Thymus (tissue), 11 donors: ENCODE measurements around the gene PTPRH. TPM values are rescaled to one million over a fixed set of nuclear protein-coding genes. Genes with fewer than 3 reads are reported as not detected.

Experiments
- DNase-seq, 9 donors: peaks; one replicate each; pipeline ENCODE4 v3.0.0-alpha.2; 2013; ENCODE audit warnings: low spot score in 9 of 9, low read depth in 6 of 9, missing footprints in 1 of 9
- H3K27ac ChIP-seq, 2 donors: one replicate each; pipeline ENCODE4 v1.5.1; 2013; ENCODE audit warnings: control low read depth in 1 of 2, low read depth in 1 of 2, low read length in 1 of 2, mild to moderate bottlenecking in 1 of 2, moderate library complexity in 1 of 2
- H3K27me3 ChIP-seq, 2 donors: one replicate each; pipeline ENCODE4 v1.5.1; 2013; ENCODE audit warnings: low read length in 1 of 2; ENCODE audit not compliant: control insufficient read depth in 2 of 2, insufficient read depth in 1 of 2
- H3K36me3 ChIP-seq, 2 donors: one replicate each; pipeline ENCODE4 v1.5.1; 2013; ENCODE audit warnings: low read length in 1 of 2, mild to moderate bottlenecking in 1 of 2, moderate library complexity in 1 of 2; ENCODE audit not compliant: control insufficient read depth in 2 of 2, insufficient read depth in 2 of 2
- H3K4me1 ChIP-seq, 2 donors: one replicate each; pipeline ENCODE4 v1.5.1; 2013; ENCODE audit warnings: low read length in 2 of 2; ENCODE audit not compliant: control insufficient read depth in 2 of 2, insufficient read depth in 2 of 2
- H3K4me3 ChIP-seq, 2 donors: one replicate each; pipeline ENCODE4 v1.5.1; 2013; ENCODE audit warnings: low read length in 2 of 2, control low read depth in 1 of 2, mild to moderate bottlenecking in 1 of 2
- H3K9me3 ChIP-seq, 2 donors: one replicate each; pipeline ENCODE4 v1.5.1; 2013; ENCODE audit warnings: low read length in 1 of 2, mild to moderate bottlenecking in 1 of 2; ENCODE audit not compliant: control insufficient read depth in 2 of 2, insufficient read depth in 1 of 2
- WGBS: extraction: QIAGEN DNeasy Blood & Tissue Kit; methylation state at CpG from one replicate; pipeline ENCODE4 v1.1.7; 2013; 5-methylcytosine and 5-hydroxymethylcytosine counted together
- polyA plus RNA-seq: library from polyadenylated mRNA; stranded (reverse); fragments of 200-250 nt; gene quantifications from one replicate; pipeline ENCODE4 v1.2.3, GENCODE V29; 2013
- total RNA-seq: library from RNA; stranded (reverse); fragments of 120-200 nt; gene quantifications from one replicate; pipeline ENCODE4 v1.2.4, GENCODE V29; 2013
- donor health status: healthy.

The PTPRH gene
- total and polyA plus RNA-seq, 2 donors, result 0.14 to 0.28 TPM

DNA sequence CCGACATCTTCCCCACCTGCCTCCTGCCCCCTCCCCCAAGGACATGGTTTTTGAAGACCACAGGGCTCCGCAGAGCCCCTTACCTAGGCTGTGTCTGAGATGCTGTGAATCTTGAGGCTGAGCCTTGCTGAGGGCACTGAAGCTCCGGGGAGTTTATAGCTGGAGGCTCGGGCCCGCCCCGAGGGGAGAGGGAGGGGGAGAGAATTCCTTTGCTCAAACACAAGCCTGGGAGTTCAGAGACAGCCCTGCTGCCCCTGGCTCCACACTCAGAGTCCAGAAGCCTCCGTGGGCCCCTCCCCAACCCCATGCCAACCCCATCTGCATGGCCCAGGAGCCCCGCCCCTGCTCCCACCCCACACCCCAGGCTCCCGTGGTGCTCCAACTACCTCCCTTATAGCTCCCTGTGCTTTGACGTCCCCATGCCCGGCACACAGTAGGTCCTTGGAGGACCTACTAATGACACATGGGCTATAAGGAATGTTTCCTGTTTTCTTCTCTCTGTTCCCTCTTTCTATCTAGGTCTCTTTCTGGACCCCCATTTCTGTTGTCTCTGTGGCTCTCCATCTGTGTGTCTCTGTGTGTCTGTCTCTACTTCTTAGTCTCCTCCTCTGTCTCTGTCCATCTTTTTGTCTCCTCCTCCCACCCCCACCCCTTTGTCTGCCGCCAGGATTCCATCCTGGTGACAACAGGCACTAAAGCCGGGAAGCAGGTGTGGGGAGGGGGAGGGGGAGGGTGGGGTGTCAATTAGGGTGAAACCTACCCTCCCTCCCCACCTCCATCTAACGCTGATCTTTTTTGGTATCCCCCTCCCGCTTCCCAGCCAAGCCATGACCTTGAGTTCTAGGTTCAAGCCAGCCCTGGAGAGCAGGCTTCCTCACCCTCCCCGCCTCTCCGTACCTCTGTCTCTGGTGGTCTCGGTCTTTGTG lies 60.0 kb downstream of the PTPRH start, which contains the start of gene TNNT1:
Gene TNNT1, minus strand, starts transcription at position 129 of the 926 bp plus-strand sequence. CDS start 2,049 bp downstream, outside the sequence.
- Histone ChIP-seq H3K9me3 (peaks cover 3 to 7% of the 10 kb centered on the region in 2 donors), H3K27me3 (peaks cover 34 to 58% of the 10 kb centered on the region in 2 donors), H3K36me3 (no peaks in the 10 kb centered on the region), H3K27ac (no peak within 1 kb of the TSS), H3K4me3 (no peak within 1 kb of the TSS), H3K4me1 (peaks cover 0 to 3% of the 10 kb centered on the region in 2 donors)
- DNase-seq, result no peak
- 36% methylated on average over 18 of the region's 18 CpGs for WGBS

DNA sequence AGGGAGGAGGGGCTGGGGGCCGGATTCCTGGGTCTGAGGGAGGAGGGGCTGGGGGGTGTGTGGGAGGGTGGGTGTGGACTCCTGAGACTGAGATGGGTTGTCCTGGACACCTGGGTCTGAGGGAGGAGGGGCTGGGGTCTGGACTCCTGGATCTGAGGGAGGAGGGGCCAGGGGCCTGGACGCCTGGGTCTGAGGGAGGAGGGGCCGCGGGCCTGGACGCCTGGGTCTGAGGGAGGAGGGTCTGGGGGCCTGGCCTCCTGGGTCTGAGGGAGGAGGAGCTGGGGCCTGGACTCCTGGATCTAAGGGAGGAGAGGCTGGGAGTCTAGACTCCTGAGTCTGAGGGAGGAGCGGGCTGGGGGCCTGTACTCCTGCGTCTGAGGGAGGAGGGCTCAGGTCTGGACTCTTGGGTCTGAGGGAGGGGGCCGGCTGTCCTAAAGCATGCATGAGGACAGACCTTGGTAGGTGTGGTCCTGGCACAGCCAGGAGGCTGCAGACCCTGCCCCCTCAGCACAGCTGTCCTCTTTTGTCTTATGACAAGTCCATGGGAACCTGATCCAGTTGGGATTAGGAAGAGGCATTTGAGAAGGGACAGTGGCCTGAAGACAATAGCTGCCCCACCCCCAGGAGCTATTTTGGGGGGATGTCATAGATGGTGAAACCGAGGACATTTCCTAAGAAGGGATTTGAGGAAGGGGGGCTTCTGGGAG lies 61.6 kb downstream of the PTPRH start:
- no peak overlapping the region for H3K27ac ChIP-seq
- H3K9me3 ChIP-seq, result peaks cover 3 to 7% of the 10 kb centered on the region in 2 donors
- H3K27me3 ChIP-seq, result peaks cover 39 to 73% of the 10 kb centered on the region in 2 donors
- no peaks in the 10 kb centered on the region for H3K4me1 ChIP-seq
- WGBS, result 66% methylated on average over 9 of the region's 9 CpGs
- DNase-seq, result no peak
- H3K4me3 ChIP-seq, result no peak overlapping the region
- H3K36me3 ChIP-seq, result no peaks in the 10 kb centered on the region

- Histone ChIP-seq H3K4me3 (no peak overlapping the region), H3K27ac (no peak overlapping the region), H3K9me3 (peaks cover 1 to 4% of the 10 kb centered on the region in 2 donors), H3K4me1 (no peaks in the 10 kb centered on the region), H3K36me3 (no peaks in the 10 kb centered on the region), H3K27me3 (peaks cover 41 to 81% of the 10 kb centered on the region in 2 donors)
- WGBS, result 6% methylated on average over 27 of the region's 27 CpGs
- DNase-seq, result no peak
Measured at GRCh38 chr19:55146705-55147273, 62.5 kb downstream of the PTPRH start.

- Histone ChIP-seq H3K27ac (no peak overlapping the region), H3K4me3 (no peak overlapping the region), H3K4me1 (no peaks in the 10 kb centered on the region), H3K9me3 (no peaks in the 10 kb centered on the region), H3K36me3 (no peaks in the 10 kb centered on the region), H3K27me3 (peaks cover 44 to 87% of the 10 kb centered on the region in 2 donors)
- WGBS, result 2% methylated on average over 40 of the region's 41 CpGs
- peak in 1 of 9 donors; percentile 33 for DNase-seq
Measured at GRCh38 chr19:55146078-55146704, 63.1 kb downstream of the PTPRH start.

DNA sequence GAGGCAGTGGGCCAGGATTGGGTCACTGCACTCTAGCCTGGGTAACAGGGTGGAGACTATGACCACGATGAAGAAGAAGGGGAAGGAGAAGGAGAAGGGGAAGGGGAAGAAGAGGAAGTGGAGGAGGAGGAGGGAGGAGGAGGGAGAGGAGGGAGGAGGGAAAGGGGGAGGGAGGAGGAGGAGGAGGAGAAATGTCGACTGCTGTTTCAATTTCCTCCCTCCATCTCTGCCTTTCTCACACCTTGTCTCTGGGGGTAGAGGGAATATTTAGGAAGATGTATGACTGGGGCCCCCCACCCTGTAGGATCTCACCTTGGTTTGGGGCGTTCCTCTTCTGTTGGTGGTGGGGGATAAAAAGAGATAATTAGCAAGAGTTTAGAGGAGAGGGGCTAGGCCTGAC lies 64.1 kb downstream of the PTPRH start:
- no peaks in the 10 kb centered on the region for H3K9me3 ChIP-seq
- no peaks in the 10 kb centered on the region for H3K36me3 ChIP-seq
- no peak overlapping the region for H3K27ac ChIP-seq
- no peak overlapping the region for H3K4me3 ChIP-seq
- no peak for DNase-seq
- H3K4me1 ChIP-seq, result no peaks in the 10 kb centered on the region
- 10% methylated on average over 3 of the region's 3 CpGs for WGBS
- H3K27me3 ChIP-seq, result peaks cover 48 to 91% of the 10 kb centered on the region in 2 donors

DNA sequence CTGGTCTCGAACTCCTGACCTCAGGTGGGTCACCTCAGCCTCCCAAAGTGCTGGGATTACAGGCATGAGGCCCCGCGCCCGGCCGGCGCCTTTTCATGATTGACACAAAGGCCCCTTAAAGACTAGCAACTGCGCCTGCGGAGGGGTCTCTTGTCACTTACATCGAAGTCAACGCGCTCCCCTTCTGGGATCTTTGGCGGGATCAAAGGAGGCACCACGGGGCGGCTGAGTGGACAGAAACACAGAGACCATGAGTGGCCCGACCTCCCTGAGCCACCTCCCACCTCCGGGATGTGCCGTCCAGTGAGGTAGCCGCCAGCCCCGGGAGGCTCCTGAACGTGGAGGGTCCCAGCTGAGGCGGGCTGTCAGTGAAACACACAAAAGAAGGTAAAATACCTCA lies 67.6 kb downstream of the PTPRH start:
- H3K27me3 ChIP-seq, result peaks cover 32 to 64% of the 10 kb centered on the region in 2 donors
- WGBS, result 36% methylated on average over 21 of the region's 21 CpGs
- no peak overlapping the region for H3K4me3 ChIP-seq
- H3K4me1 ChIP-seq, result no peaks in the 10 kb centered on the region
- no peak for DNase-seq
- H3K27ac ChIP-seq, result no peak overlapping the region
- H3K9me3 ChIP-seq, result no peaks in the 10 kb centered on the region
- no peaks in the 10 kb centered on the region for H3K36me3 ChIP-seq

DNA sequence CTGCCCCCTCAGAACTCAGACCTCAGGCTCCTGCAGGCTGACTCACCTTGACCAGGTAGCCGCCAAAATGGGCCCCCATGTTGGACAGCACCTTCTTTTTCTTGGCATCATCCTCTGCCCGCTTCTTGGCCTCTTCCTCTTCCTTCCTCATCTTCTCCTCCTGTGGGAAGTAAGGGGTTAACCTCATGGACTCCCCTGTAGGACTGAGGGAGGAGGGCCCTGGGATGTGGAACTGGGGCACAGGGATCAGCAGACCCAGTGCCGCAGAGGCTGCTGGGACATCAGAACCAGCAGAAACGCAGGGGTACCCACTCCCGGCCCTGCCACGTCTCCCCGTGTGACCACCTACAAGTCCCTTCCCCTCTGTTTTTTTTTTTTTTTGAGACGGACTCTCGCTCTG lies 71.4 kb downstream of the PTPRH start:
- H3K4me3 ChIP-seq, result no peak overlapping the region
- H3K27ac ChIP-seq, result no peak overlapping the region
- H3K27me3 ChIP-seq, result peaks cover 9 to 40% of the 10 kb centered on the region in 2 donors
- DNase-seq, result no peak
- no peaks in the 10 kb centered on the region for H3K36me3 ChIP-seq
- WGBS, result 73% methylated on average over 9 of the region's 9 CpGs
- H3K4me1 ChIP-seq, result no peaks in the 10 kb centered on the region
- H3K9me3 ChIP-seq, result no peaks in the 10 kb centered on the region

GRCh38 chr19:55136399-55137102 lies 72.8 kb downstream of the PTPRH start:
- H3K9me3 ChIP-seq, result no peaks in the 10 kb centered on the region
- no peak overlapping the region for H3K27ac ChIP-seq
- H3K27me3 ChIP-seq, result peaks cover 5 to 35% of the 10 kb centered on the region in 2 donors
- no peaks in the 10 kb centered on the region for H3K36me3 ChIP-seq
- H3K4me3 ChIP-seq, result no peak overlapping the region
- DNase-seq, result no peak
- WGBS, result 90% methylated on average over 17 of the region's 17 CpGs
- no peaks in the 10 kb centered on the region for H3K4me1 ChIP-seq
